Fibroblast of lung (primary cell): Measurements from ENCODE around the gene HS1BP3.

Source experiments
- CTCF ChIP-seq, 2 donors: IDR thresholded peaks in 1 of 2; conservative IDR thresholded peaks in 1 of 2; 1 replicate in 1 of 2; 2 replicates in 1 of 2; pipeline ENCODE4 v1.5.1; 2011 to 2012; ENCODE audit warnings: low read length in 2 of 2, control low read depth in 1 of 2, inconsistent platforms in 1 of 2, low read depth in 1 of 2, mild to moderate bottlenecking in 1 of 2
- EZH2 ChIP-seq: IDR thresholded peaks from 2 replicates; pipeline ENCODE4 v1.5.1; 2012; ENCODE audit warnings: low read length, control low read depth, mild to moderate bottlenecking; ENCODE audit errors: missing control alignments

- no peak for TF ChIP-seq CTCF (conservative IDR thresholded peaks at IDR 0.05 in 1 of 2, IDR thresholded peaks at IDR 0.05 in 1 of 2; ENCODE audit: low read depth in 1 of 2, low read length in 2 of 2)
- no peak for TF ChIP-seq EZH2
Observed at GRCh38 chr2:20629581-20630171, 21.2 kb downstream of the HS1BP3 start.
